HCT116 (cell line): Measurements from ENCODE around the gene DNAJC6.

ENCODE experiments used
- CTCF ChIP-seq, 3 experiments: fragments of 200-600 bp in 1 of 3; sonication (generic) in 1 of 3; IDR thresholded peaks in 2 of 3; conservative IDR thresholded peaks in 1 of 3; 2 replicates each; pipeline ENCODE4 v1.5.1; 2012 to 2017; ENCODE audit warnings: low read depth in 2 of 3, low read length in 2 of 3, antibody characterized with exemption in 1 of 3, borderline replicate concordance in 1 of 3, control low read depth in 1 of 3, mild to moderate bottlenecking in 1 of 3, mixed read lengths in 1 of 3, mixed run types in 1 of 3, moderate library complexity in 1 of 3; ENCODE audit not compliant: insufficient read depth in 1 of 3
- POLR2AphosphoS5 ChIP-seq: IDR thresholded peaks from 2 replicates; pipeline ENCODE4 v1.6.1; 2011; ENCODE audit warnings: mild to moderate bottlenecking, low read depth, low read length, moderate library complexity
- ZNF274 ChIP-seq: fragments of 200-500 bp; sonication (Bioruptor generic); IDR thresholded peaks from 2 replicates; pipeline ENCODE4 v1.6.1; 2014; ENCODE audit warnings: mild to moderate bottlenecking, low read depth, low read length, inconsistent platforms

- TF ChIP-seq CTCF (IDR thresholded peaks at IDR 0.05 in 2 of 3, conservative IDR thresholded peaks at IDR 0.05 in 1 of 3; ENCODE audit: borderline replicate concordance in 1 of 3, insufficient read depth in 1 of 3, low read depth in 2 of 3, low read length in 2 of 3), result no peak
- no peak for TF ChIP-seq ZNF274
- TF ChIP-seq POLR2AphosphoS5, result no peak
Observed at GRCh38 chr1:65292861-65293593, 16.3 kb upstream of the DNAJC6 start.
